ENCODE results near the gene DZANK1.
"Not testable (repeated sequence)": the region's sequence is repeated elsewhere in the genome, so short reads cannot be mapped to it uniquely, and the experiment has no call there.

The DZANK1 gene

DNA sequence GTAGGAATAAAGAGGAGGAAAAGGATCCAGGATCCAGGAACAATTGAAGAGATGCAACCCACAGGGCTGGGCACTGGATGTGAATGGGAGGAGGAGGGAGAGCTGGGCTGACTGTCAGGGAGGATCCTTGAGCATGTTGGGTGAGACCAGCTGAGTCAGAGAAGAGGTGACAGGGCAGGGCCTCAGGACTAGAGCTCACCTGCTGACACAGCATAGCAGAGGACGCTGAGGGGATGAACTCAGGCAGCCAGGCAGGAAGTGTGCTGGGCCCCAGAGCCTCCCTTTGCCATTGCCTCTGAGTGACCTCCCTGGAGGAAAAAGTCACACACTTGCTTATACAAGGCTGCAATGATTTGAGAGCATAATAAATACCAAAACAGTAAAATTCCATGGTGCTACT lies 106.2 kb downstream of the DZANK1 start:
- TF ChIP-seq CTCF (IDR thresholded peaks at IDR 0.05; ENCODE audit: low read depth, low read length) = no peak
- H3K4me3 ChIP-seq (ENCODE audit: low read depth, low read length) = no peak overlapping the region

DNA sequence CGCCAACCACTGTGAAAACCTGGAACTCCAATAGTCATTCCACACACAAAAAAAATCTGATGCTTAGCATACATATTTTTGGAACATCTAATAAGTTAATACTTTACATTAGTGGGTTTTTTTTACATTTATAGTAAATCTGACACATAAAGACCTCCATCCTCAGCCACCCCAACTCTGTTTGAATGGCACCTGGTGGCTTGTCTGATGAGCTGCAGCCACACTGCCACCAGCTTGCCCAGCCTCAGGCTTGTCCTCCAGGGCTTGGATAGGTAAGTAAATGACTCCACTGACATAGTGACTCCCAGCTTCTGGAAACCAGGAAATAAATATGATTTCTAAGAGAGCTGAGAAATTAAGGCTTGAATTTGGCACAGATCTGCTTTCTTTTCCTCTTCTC lies 107.0 kb downstream of the DZANK1 start:
- no peak for TF ChIP-seq CTCF (IDR thresholded peaks at IDR 0.05; ENCODE audit: low read depth, low read length)
- no peak overlapping the region for H3K4me3 ChIP-seq (ENCODE audit: low read depth, low read length)

DNA sequence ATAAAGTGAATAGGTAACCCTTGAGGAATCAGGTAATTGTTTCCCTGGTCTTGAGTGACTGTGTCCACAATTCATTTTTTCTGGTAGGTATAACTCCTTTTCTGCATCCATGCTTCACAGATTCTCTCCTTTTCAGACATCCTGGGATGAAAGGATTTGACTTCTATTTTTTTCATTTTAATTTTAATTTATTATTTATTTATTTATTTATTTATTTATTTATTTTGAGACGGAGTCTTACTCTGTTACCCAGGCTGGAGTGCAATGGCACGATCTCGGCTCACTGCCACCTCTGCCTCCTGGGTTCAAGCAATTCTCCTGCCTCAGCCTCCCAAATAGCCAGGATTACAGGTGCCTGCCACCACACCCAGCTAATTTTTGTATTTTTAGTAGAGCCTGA lies 117.1 kb downstream of the DZANK1 start:
- not testable (repeated sequence) for H3K4me3 ChIP-seq (ENCODE audit: low read depth, low read length)
